ENCODE measurements around the gene GLIS1. TPM values are rescaled to one million over a fixed set of nuclear protein-coding genes. Genes with fewer than 3 reads are reported as not detected.

GLIS1 gene
- total RNA-seq, 1 experiment from 2014 or later = 0.24 TPM

- no peak for ATAC-seq
- no peaks in the 10 kb centered on the region for H3K36me3 Mint-ChIP-seq
- TF ChIP-seq ERG (CRISPR knock-in tag; IDR thresholded peaks at IDR 0.05) (no peak), ZSCAN18 (CRISPR knock-in tag; IDR thresholded peaks at IDR 0.05) (no peak), NR2C2 (CRISPR knock-in tag; IDR thresholded peaks at IDR 0.05) (no peak), RELA (CRISPR knock-in tag; IDR thresholded peaks at IDR 0.05; ENCODE audit: borderline replicate concordance) (no peak)
- ChIA-PET POLR2A (no interaction called here), CTCF (interaction anchor here (0.9 to 7.3 kb wide), 3 partner anchors 14 to 103 kb away, joined by 4 to 39 read pairs (median 19); no protein-coding TSS in a partner anchor)
- no peak overlapping the region for H3K27ac Mint-ChIP-seq
- H3K4me3 Mint-ChIP-seq = no peak overlapping the region
- DNase-seq (ENCODE audit: low spot score) = no peak
- peaks cover 6% of the 10 kb centered on the region for H3K9me3 Mint-ChIP-seq
- peaks cover 8% of the 10 kb centered on the region for H3K4me1 Mint-ChIP-seq
- no peaks in the 10 kb centered on the region for H3K27me3 Mint-ChIP-seq (ENCODE audit: low read depth)
These were observed 42.0 kb downstream of the GLIS1 start for GRCh38 chr1:53696990-53697389.

- Mint-ChIP-seq H3K4me1 (peaks cover 8% of the 10 kb centered on the region), H3K4me3 (no peak overlapping the region), H3K36me3 (no peaks in the 10 kb centered on the region), H3K27ac (no peak overlapping the region), H3K27me3 (ENCODE audit: low read depth) (no peaks in the 10 kb centered on the region), H3K9me3 (peaks cover 6% of the 10 kb centered on the region)
- ChIA-PET CTCF (interaction anchor here (0.9 to 7.3 kb wide), 3 partner anchors 14 to 103 kb away, joined by 4 to 39 read pairs (median 19); no protein-coding TSS in a partner anchor), POLR2A (no interaction called here)
- TF ChIP-seq ZNF317 (CRISPR knock-in tag; IDR thresholded peaks at IDR 0.05; ENCODE audit: borderline replicate concordance, low read depth) = no peak
- no peak for TF ChIP-seq ZNF532 (CRISPR knock-in tag; IDR thresholded peaks at IDR 0.05; ENCODE audit: borderline replicate concordance)
- TF ChIP-seq SOX15 (CRISPR knock-in tag; IDR thresholded peaks at IDR 0.05) = no peak
- no peak for TF ChIP-seq CBFB (CRISPR knock-in tag; IDR thresholded peaks at IDR 0.05; ENCODE audit: low read depth)
- no peak for TF ChIP-seq ZNF138 (CRISPR knock-in tag; conservative IDR thresholded peaks at IDR 0.05)
- no peak for TF ChIP-seq MLX (CRISPR knock-in tag; IDR thresholded peaks at IDR 0.05)
- TF ChIP-seq CDX4 (CRISPR knock-in tag; IDR thresholded peaks at IDR 0.05; ENCODE audit: borderline replicate concordance) = no peak
- TF ChIP-seq ATF1 (CRISPR knock-in tag; IDR thresholded peaks at IDR 0.05) = no peak
- DNase-seq (ENCODE audit: low spot score) (no peak), ATAC-seq (no peak)
These were observed 42.4 kb downstream of the GLIS1 start for GRCh38 chr1:53696571-53696970.

- ATAC-seq = no peak
- H3K27me3 Mint-ChIP-seq (ENCODE audit: low read depth) = no peaks in the 10 kb centered on the region
- H3K4me3 Mint-ChIP-seq = no peak overlapping the region
- peaks cover 6% of the 10 kb centered on the region for H3K9me3 Mint-ChIP-seq
- ChIA-PET POLR2A (no interaction called here), CTCF (interaction anchor here (0.9 to 7.3 kb wide), 4 partner anchors 11 to 102 kb away, joined by 4 to 39 read pairs (median 12); no protein-coding TSS in a partner anchor)
- H3K36me3 Mint-ChIP-seq = no peaks in the 10 kb centered on the region
- no peak overlapping the region for H3K27ac Mint-ChIP-seq
- peaks cover 8% of the 10 kb centered on the region for H3K4me1 Mint-ChIP-seq
- DNase-seq (ENCODE audit: low spot score) = no peak
- no peak for TF ChIP-seq AFF4 (CRISPR knock-in tag; IDR thresholded peaks at IDR 0.05; ENCODE audit: borderline replicate concordance)
- TF ChIP-seq GTF2I (CRISPR knock-in tag; conservative IDR thresholded peaks at IDR 0.05) = no peak
- TF ChIP-seq E2F5 (CRISPR knock-in tag; IDR thresholded peaks at IDR 0.05) = no peak
These were observed 42.9 kb downstream of the GLIS1 start for GRCh38 chr1:53696051-53696450.
